IgD-negative memory B cell (primary cell): ENCODE data around the gene STRADA. TPM values are rescaled to one million over a fixed set of nuclear protein-coding genes. Genes with fewer than 3 reads are reported as not detected.

Source experiments
- H3K27ac Mint-ChIP-seq, 3 donors: one replicate each; pipeline ENCODE4 v1.8.0; 2020 to 2022; ENCODE audit warnings: mild to moderate bottlenecking in 3 of 3, mixed read lengths in 3 of 3, moderate library complexity in 1 of 3
- H3K27me3 Mint-ChIP-seq: one replicate; pipeline ENCODE4 v1.8.0; 2021; ENCODE audit warnings: mixed read lengths
- H3K36me3 Mint-ChIP-seq: one replicate; pipeline ENCODE4 v1.8.0; 2020; ENCODE audit warnings: mild to moderate bottlenecking, mixed read lengths
- H3K4me1 Mint-ChIP-seq, 3 donors: one replicate each; pipeline ENCODE4 v1.8.0; 2020 to 2022; ENCODE audit warnings: mixed read lengths in 3 of 3, mild to moderate bottlenecking in 1 of 3
- H3K4me3 Mint-ChIP-seq, 4 donors: one replicate each; pipeline ENCODE4 v1.8.0; 2020 to 2022; ENCODE audit warnings: mild to moderate bottlenecking in 4 of 4, mixed read lengths in 4 of 4, moderate library complexity in 3 of 4
- H3K9me3 Mint-ChIP-seq, 3 donors: one replicate each; pipeline ENCODE4 v1.8.0; 2020 to 2021; ENCODE audit warnings: mixed read lengths in 3 of 3, mild to moderate bottlenecking in 1 of 3
- polyA plus RNA-seq: library from polyadenylated mRNA; unstranded; fragments of 300-500 nt; fragmentation: Illumina TruSeq; gene quantifications from one replicate; pipeline ENCODE4 v1.2.3, GENCODE V29; 2021

Gene STRADA
- polyA plus RNA-seq, 1 donor from 2014 or later: 24.9 TPM

GRCh38 chr17:63692195-63692816 lies 49.3 kb downstream of the STRADA start:
- peak overlapping the region in 1 of 4 donors; percentile 91 for H3K4me3 Mint-ChIP-seq
- peak overlapping the region in 1 of 3 donors; percentile 92 for H3K27ac Mint-ChIP-seq
- H3K4me1 Mint-ChIP-seq: peaks cover 31 to 35% (median 34%) of the 10 kb centered on the region in 3 donors
- H3K36me3 Mint-ChIP-seq: peaks cover 2% of the 10 kb centered on the region
- no peaks in the 10 kb centered on the region for H3K9me3 Mint-ChIP-seq
- H3K27me3 Mint-ChIP-seq: no peaks in the 10 kb centered on the region

- H3K36me3 Mint-ChIP-seq: peaks cover 2% of the 10 kb centered on the region
- H3K9me3 Mint-ChIP-seq: no peaks in the 10 kb centered on the region
- peak overlapping the region in 1 of 3 donors; percentile 87 for H3K27ac Mint-ChIP-seq
- H3K27me3 Mint-ChIP-seq: no peaks in the 10 kb centered on the region
- peaks cover 8 to 15% (median 9%) of the 10 kb centered on the region in 3 donors for H3K4me1 Mint-ChIP-seq
- H3K4me3 Mint-ChIP-seq: no peak overlapping the region
Measured at GRCh38 chr17:63689479-63689878, 52.1 kb downstream of the STRADA start.

GRCh38 chr17:63688396-63689020 lies 53.1 kb downstream of the STRADA start:
- peak overlapping the region in 2 of 3 donors; percentile 53 to 89 for H3K27ac Mint-ChIP-seq
- H3K4me3 Mint-ChIP-seq: peak overlapping the region in 1 of 4 donors; percentile 38
- H3K36me3 Mint-ChIP-seq: peaks cover 2% of the 10 kb centered on the region
- H3K9me3 Mint-ChIP-seq: no peaks in the 10 kb centered on the region
- peaks cover 3 to 15% (median 9%) of the 10 kb centered on the region in 3 donors for H3K4me1 Mint-ChIP-seq
- H3K27me3 Mint-ChIP-seq: no peaks in the 10 kb centered on the region

GRCh38 chr17:63686138-63686685 lies 55.4 kb downstream of the STRADA start:
- Mint-ChIP-seq H3K27ac (peak overlapping the region; percentile 5 to 90 (median 64)), H3K9me3 (no peaks in the 10 kb centered on the region), H3K4me1 (peaks cover 2 to 7% (median 4%) of the 10 kb centered on the region in 3 donors), H3K36me3 (peaks cover 11% of the 10 kb centered on the region), H3K4me3 (peak overlapping the region in 1 of 4 donors; percentile 47), H3K27me3 (no peaks in the 10 kb centered on the region)

- Mint-ChIP-seq H3K4me3 (no peak overlapping the region), H3K9me3 (no peaks in the 10 kb centered on the region), H3K27me3 (no peaks in the 10 kb centered on the region), H3K4me1 (peaks cover 2 to 5% (median 4%) of the 10 kb centered on the region in 3 donors), H3K27ac (no peak overlapping the region), H3K36me3 (peaks cover 13% of the 10 kb centered on the region)
Measured at GRCh38 chr17:63685578-63685977, 56.0 kb downstream of the STRADA start.

- peaks cover 13% of the 10 kb centered on the region for H3K36me3 Mint-ChIP-seq
- no peak overlapping the region for H3K27ac Mint-ChIP-seq
- peaks cover 2 to 5% (median 4%) of the 10 kb centered on the region in 3 donors for H3K4me1 Mint-ChIP-seq
- no peak overlapping the region for H3K4me3 Mint-ChIP-seq
- H3K27me3 Mint-ChIP-seq: no peaks in the 10 kb centered on the region
- H3K9me3 Mint-ChIP-seq: no peaks in the 10 kb centered on the region
Measured at GRCh38 chr17:63685041-63685440, 56.6 kb downstream of the STRADA start.

GRCh38 chr17:63682981-63683380 lies 58.6 kb downstream of the STRADA start:
- Mint-ChIP-seq H3K36me3 (peaks cover 11% of the 10 kb centered on the region), H3K4me1 (peaks cover under 1 to 4% (median 4%) of the 10 kb centered on the region in 3 donors), H3K27me3 (no peaks in the 10 kb centered on the region), H3K9me3 (no peaks in the 10 kb centered on the region), H3K4me3 (no peak overlapping the region), H3K27ac (peak overlapping the region in 1 of 3 donors; percentile 59)

- Mint-ChIP-seq H3K27ac (peak overlapping the region in 1 of 3 donors; percentile 59), H3K27me3 (no peaks in the 10 kb centered on the region), H3K36me3 (peaks cover 11% of the 10 kb centered on the region), H3K4me3 (no peak overlapping the region), H3K4me1 (peaks cover 0 to 4% (median 4%) of the 10 kb centered on the region in 3 donors), H3K9me3 (no peaks in the 10 kb centered on the region)
Measured at GRCh38 chr17:63682441-63682840, 59.2 kb downstream of the STRADA start.

- Mint-ChIP-seq H3K27ac (peak overlapping the region in 1 of 3 donors; percentile 65), H3K4me1 (peaks cover 0 to 4% (median 4%) of the 10 kb centered on the region in 3 donors)
Measured at GRCh38 chr17:63681530-63681929, 60.1 kb downstream of the STRADA start.

GRCh38 chr17:63680700-63681099 lies 60.9 kb downstream of the STRADA start:
- Mint-ChIP-seq H3K27me3 (no peaks in the 10 kb centered on the region), H3K4me3 (no peak overlapping the region), H3K36me3 (peaks cover 11% of the 10 kb centered on the region), H3K4me1 (peaks cover 0 to 6% (median 1%) of the 10 kb centered on the region in 3 donors), H3K27ac (no peak overlapping the region), H3K9me3 (no peaks in the 10 kb centered on the region)

More at GRCh38 chr17:63681530-63681929, 60.1 kb downstream of the STRADA start:
- Mint-ChIP-seq H3K27me3 (no peaks in the 10 kb centered on the region), H3K36me3 (peaks cover 11% of the 10 kb centered on the region), H3K9me3 (no peaks in the 10 kb centered on the region), H3K4me3 (peak overlapping the region in 1 of 4 donors; percentile 25)

GRCh38 chr17:63679214-63679613 lies 62.4 kb downstream of the STRADA start:
- no peak overlapping the region for H3K4me3 Mint-ChIP-seq
- H3K27ac Mint-ChIP-seq: peak overlapping the region in 1 of 3 donors; percentile 16
- peaks cover 0 to 9% (median 5%) of the 10 kb centered on the region in 3 donors for H3K4me1 Mint-ChIP-seq
- peaks cover 11% of the 10 kb centered on the region for H3K36me3 Mint-ChIP-seq
- H3K27me3 Mint-ChIP-seq: no peaks in the 10 kb centered on the region
- no peaks in the 10 kb centered on the region for H3K9me3 Mint-ChIP-seq

- Mint-ChIP-seq H3K4me3 (no peak overlapping the region), H3K27ac (no peak overlapping the region), H3K9me3 (no peaks in the 10 kb centered on the region), H3K36me3 (peaks cover 3% of the 10 kb centered on the region), H3K4me1 (peaks cover 0 to 8% (median 5%) of the 10 kb centered on the region in 3 donors), H3K27me3 (no peaks in the 10 kb centered on the region)
Measured at GRCh38 chr17:63676584-63676983, 65.0 kb downstream of the STRADA start.

GRCh38 chr17:63675607-63676546 lies 65.7 kb downstream of the STRADA start:
- Mint-ChIP-seq H3K27me3 (no peaks in the 10 kb centered on the region), H3K4me1 (peaks cover 0 to 8% (median 6%) of the 10 kb centered on the region in 3 donors), H3K9me3 (no peaks in the 10 kb centered on the region), H3K4me3 (peak overlapping the region in 2 of 4 donors; percentile 39 to 65), H3K27ac (peak overlapping the region in 1 of 3 donors; percentile 64), H3K36me3 (no peaks in the 10 kb centered on the region)

GRCh38 chr17:63675231-63675606 lies 66.4 kb downstream of the STRADA start:
- Mint-ChIP-seq H3K4me1 (peaks cover 0 to 12% (median 11%) of the 10 kb centered on the region in 3 donors), H3K9me3 (no peaks in the 10 kb centered on the region), H3K36me3 (no peaks in the 10 kb centered on the region), H3K4me3 (peak overlapping the region in 2 of 4 donors; percentile 39 to 65), H3K27me3 (no peaks in the 10 kb centered on the region), H3K27ac (peak overlapping the region in 2 of 3 donors; percentile 9 to 64)
